Liver (tissue), 3 donors: ENCODE data around the gene LGALS8.

ENCODE experiments used
- JUND ChIP-seq, 2 donors: IDR thresholded peaks; 2 replicates each; pipeline ENCODE4 v1.6.1; 2016; ENCODE audit warnings: antibody characterized with exemption in 2 of 2
- NR2F2 ChIP-seq: IDR thresholded peaks from 2 replicates; pipeline ENCODE4 v1.6.1; 2016; ENCODE audit warnings: antibody characterized with exemption
- RAD21 ChIP-seq, 2 donors: IDR thresholded peaks; 2 replicates each; pipeline ENCODE4 v1.6.1; 2016; ENCODE audit warnings: antibody characterized with exemption in 2 of 2, mild to moderate bottlenecking in 2 of 2
- SP1 ChIP-seq: IDR thresholded peaks from 2 replicates; pipeline ENCODE4 v1.6.1; 2018; ENCODE audit warnings: antibody characterized with exemption, mild to moderate bottlenecking
- TAF1 ChIP-seq: conservative IDR thresholded peaks from 2 replicates; pipeline ENCODE4 v1.6.1; 2016; ENCODE audit warnings: antibody characterized with exemption, mild to moderate bottlenecking
- YY1 ChIP-seq: IDR thresholded peaks from 2 replicates; pipeline ENCODE4 v1.6.1; 2016; ENCODE audit warnings: antibody characterized with exemption, mild to moderate bottlenecking
- TF ChIP-seq, protein P1 (sequence below): fragments of 150-350 bp; IDR thresholded peaks from 2 replicates; pipeline ENCODE4 v1.5.1; 2017; ENCODE audit warnings: improper control_type of control experiment, low read depth, low read length; ENCODE audit not compliant: missing input control
- TF ChIP-seq, protein P2 (sequence below): IDR thresholded peaks from 2 replicates; pipeline ENCODE4 v1.6.1; 2016; ENCODE audit warnings: antibody characterized with exemption
- donor health status: healthy.
- donor health status: healthy.

DNA sequence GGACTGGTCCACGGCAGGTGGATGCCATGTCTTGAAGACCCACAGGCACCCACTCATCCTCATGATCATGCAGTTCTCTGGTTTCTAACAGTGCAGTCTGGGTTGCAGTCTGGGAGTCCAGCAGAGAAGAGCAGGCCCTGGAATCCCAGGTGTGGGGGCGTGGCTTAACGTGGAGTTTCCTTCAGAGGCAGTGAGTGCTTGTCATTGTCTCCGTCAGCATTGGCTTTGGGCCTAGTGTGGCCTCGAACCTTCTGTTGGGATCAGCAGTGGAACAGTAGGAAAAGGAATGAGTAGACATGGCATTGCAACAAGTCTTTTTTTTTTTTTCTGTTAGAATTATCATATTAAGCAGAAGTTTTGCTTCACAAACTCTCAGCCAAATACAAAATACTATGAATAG is 12.8 kb downstream of the LGALS8 start:
- TF ChIP-seq SP1 = no peak
- TF ChIP-seq TAF1 = no peak
- TF ChIP-seq RAD21 (IDR thresholded peaks at IDR 0.05) = no peak
- TF ChIP-seq, protein P1, sequence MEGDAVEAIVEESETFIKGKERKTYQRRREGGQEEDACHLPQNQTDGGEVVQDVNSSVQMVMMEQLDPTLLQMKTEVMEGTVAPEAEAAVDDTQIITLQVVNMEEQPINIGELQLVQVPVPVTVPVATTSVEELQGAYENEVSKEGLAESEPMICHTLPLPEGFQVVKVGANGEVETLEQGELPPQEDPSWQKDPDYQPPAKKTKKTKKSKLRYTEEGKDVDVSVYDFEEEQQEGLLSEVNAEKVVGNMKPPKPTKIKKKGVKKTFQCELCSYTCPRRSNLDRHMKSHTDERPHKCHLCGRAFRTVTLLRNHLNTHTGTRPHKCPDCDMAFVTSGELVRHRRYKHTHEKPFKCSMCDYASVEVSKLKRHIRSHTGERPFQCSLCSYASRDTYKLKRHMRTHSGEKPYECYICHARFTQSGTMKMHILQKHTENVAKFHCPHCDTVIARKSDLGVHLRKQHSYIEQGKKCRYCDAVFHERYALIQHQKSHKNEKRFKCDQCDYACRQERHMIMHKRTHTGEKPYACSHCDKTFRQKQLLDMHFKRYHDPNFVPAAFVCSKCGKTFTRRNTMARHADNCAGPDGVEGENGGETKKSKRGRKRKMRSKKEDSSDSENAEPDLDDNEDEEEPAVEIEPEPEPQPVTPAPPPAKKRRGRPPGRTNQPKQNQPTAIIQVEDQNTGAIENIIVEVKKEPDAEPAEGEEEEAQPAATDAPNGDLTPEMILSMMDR = no peak
- no peak for TF ChIP-seq YY1
- no peak for TF ChIP-seq NR2F2
- TF ChIP-seq, protein P2, sequence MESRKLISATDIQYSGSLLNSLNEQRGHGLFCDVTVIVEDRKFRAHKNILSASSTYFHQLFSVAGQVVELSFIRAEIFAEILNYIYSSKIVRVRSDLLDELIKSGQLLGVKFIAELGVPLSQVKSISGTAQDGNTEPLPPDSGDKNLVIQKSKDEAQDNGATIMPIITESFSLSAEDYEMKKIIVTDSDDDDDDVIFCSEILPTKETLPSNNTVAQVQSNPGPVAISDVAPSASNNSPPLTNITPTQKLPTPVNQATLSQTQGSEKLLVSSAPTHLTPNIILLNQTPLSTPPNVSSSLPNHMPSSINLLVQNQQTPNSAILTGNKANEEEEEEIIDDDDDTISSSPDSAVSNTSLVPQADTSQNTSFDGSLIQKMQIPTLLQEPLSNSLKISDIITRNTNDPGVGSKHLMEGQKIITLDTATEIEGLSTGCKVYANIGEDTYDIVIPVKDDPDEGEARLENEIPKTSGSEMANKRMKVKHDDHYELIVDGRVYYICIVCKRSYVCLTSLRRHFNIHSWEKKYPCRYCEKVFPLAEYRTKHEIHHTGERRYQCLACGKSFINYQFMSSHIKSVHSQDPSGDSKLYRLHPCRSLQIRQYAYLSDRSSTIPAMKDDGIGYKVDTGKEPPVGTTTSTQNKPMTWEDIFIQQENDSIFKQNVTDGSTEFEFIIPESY = no peak
- no peak for TF ChIP-seq JUND (IDR thresholded peaks at IDR 0.05)
